OCI-LY7 (cell line): ENCODE measurements around the gene DGKG.

Experiments
- EZH2phosphoT487 ChIP-seq: fragments of 200-600 bp; sonication (generic); IDR thresholded peaks from 2 replicates; pipeline ENCODE4 v1.6.1; 2018; ENCODE audit warnings: low read depth, borderline replicate concordance, mild to moderate bottlenecking, mixed run types, antibody characterized with exemption, low read length, moderate library complexity, mixed read lengths
- TF ChIP-seq, protein P1 (sequence below): fragments of 200-600 bp; sonication (generic); conservative IDR thresholded peaks from 2 replicates; pipeline ENCODE4 v1.5.1; 2014; ENCODE audit warnings: mild to moderate bottlenecking, antibody characterized with exemption, low read length, moderate library complexity, mixed read lengths

DNA sequence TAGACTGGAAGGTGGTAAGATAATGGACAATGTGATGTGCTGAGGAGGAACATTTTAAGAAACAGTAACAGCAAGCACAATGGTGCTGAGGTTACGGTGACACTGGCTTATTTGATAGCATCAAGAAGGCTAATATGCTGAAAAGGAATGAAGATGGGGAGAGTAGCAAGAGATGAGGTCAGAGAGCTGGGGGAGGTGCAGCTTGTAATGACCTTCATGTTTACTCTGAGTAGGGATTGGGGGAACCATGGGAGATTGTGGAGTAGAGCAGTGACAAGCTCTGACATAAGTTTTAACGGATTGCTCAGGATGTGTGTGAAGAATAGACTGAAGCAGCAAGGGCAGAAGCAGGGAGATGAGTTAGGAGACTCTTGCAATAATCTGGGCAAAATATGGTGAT lies 56.7 kb downstream of the DGKG start:
- TF ChIP-seq, protein P1, sequence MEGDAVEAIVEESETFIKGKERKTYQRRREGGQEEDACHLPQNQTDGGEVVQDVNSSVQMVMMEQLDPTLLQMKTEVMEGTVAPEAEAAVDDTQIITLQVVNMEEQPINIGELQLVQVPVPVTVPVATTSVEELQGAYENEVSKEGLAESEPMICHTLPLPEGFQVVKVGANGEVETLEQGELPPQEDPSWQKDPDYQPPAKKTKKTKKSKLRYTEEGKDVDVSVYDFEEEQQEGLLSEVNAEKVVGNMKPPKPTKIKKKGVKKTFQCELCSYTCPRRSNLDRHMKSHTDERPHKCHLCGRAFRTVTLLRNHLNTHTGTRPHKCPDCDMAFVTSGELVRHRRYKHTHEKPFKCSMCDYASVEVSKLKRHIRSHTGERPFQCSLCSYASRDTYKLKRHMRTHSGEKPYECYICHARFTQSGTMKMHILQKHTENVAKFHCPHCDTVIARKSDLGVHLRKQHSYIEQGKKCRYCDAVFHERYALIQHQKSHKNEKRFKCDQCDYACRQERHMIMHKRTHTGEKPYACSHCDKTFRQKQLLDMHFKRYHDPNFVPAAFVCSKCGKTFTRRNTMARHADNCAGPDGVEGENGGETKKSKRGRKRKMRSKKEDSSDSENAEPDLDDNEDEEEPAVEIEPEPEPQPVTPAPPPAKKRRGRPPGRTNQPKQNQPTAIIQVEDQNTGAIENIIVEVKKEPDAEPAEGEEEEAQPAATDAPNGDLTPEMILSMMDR = no peak
- TF ChIP-seq EZH2phosphoT487 = no peak
